GM12864 (cell line): Measurements from ENCODE around the gene PYROXD2.

Experiments used
- DNase-seq: peaks from one replicate; pipeline ENCODE4 v3.0.0-alpha.2; 2011; ENCODE audit warnings: low read depth
- H3K4me3 ChIP-seq: 2 replicates; pipeline ENCODE4 v1.5.1; 2011; ENCODE audit warnings: mild to moderate bottlenecking, low read depth, low read length, control low read depth
- TF ChIP-seq, protein P1 (sequence below): IDR thresholded peaks from 2 replicates; pipeline ENCODE4 v1.5.1; 2011; ENCODE audit warnings: low read depth, mild to moderate bottlenecking, moderate library complexity, low read length, control low read depth, inconsistent platforms; ENCODE audit errors: missing control alignments

Gene PYROXD2

GRCh38 chr10:98420786-98421185 lies 5.8 kb upstream of the PYROXD2 start:
- DNase-seq = no peak
- TF ChIP-seq, protein P1, sequence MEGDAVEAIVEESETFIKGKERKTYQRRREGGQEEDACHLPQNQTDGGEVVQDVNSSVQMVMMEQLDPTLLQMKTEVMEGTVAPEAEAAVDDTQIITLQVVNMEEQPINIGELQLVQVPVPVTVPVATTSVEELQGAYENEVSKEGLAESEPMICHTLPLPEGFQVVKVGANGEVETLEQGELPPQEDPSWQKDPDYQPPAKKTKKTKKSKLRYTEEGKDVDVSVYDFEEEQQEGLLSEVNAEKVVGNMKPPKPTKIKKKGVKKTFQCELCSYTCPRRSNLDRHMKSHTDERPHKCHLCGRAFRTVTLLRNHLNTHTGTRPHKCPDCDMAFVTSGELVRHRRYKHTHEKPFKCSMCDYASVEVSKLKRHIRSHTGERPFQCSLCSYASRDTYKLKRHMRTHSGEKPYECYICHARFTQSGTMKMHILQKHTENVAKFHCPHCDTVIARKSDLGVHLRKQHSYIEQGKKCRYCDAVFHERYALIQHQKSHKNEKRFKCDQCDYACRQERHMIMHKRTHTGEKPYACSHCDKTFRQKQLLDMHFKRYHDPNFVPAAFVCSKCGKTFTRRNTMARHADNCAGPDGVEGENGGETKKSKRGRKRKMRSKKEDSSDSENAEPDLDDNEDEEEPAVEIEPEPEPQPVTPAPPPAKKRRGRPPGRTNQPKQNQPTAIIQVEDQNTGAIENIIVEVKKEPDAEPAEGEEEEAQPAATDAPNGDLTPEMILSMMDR = no peak
- no peak overlapping the region for H3K4me3 ChIP-seq

DNA sequence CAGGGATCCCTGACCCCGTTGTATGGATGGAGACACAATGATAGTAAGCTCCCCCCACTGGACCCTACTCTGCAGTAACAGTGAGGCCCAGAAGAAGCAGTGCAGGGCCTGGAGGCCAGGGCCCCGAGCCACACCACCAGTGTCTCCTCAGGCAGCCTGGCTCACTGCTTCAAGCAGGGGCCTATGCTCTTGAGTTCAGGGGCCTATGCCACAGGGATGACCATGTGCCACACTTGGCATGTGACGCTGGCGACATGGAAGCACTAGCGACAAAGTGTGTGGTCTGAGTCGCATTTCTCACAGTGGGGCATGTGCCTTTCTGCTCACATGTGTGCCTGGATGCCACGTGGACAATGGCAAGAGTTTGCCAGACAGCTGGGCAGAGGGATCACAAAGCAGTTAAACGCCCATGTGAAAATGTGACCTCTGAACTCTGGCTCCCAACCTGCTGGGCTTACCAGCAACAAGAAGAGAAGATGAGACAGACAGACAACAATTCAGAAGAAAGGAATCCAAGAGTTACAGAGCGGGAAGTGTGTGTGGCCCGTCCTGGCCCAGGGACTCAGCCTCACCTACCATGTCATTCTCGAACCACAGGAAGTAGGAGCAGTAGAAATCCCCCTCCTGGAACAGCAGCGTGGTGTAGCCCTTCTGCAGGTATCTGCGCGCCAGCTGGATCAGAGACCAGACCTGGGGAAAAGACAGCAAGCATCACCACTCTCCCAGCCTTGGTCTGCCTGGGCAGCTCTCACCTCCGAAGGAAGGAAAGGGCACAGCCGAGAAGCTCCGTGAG lies 4.7 kb upstream of the PYROXD2 start:
- no peak for DNase-seq
- H3K4me3 ChIP-seq = no peak overlapping the region
- TF ChIP-seq, protein P1 = no peak

DNA sequence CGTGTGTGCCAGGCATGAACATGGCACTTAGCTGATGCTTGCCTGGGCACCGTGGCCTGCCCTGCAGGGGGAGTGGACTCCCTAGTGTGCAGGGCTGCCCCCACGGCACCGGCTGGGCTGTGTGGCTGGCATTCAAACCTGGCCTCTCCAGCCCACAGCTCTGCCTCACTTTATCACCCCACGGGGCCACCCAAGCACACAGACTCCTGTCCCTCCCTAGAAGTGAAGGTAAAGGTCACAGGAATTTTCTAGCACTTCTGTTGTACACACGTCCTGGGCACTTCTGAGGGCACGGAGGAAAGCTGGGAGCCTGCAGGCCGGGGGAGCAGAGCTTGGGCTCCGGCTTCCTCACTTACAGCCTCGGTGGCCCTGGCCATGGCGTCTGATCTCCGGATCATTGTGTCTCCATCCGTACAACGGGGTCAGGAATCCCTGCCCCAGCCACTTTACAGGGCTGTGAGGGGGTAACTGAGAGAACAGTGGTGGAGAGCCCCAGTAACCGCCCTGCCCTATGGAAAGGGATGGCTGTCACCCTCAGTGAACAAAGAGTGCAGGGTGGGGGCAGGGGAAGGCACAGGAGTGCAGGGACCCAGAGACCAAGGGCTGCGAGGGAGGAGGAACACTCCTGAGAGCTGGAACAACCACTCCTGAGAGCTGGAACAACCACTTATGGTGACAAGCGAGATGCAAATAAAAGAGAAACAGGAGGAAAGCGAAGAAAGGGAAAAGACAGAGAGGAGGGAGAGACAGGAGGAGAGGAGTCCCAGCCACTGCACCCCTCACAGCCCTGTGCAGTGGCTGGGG lies 3.9 kb upstream of the PYROXD2 start:
- no peak for DNase-seq
- TF ChIP-seq, protein P1 = no peak

GRCh38 chr10:98417973-98418664 lies 3.1 kb upstream of the PYROXD2 start:
- DNase-seq = no peak
- no peak overlapping the region for H3K4me3 ChIP-seq
- TF ChIP-seq, protein P1 = no peak

More for the DNA sequence above, 3.9 kb upstream of the PYROXD2 start:
- H3K4me3 ChIP-seq = no peak overlapping the region

- TF ChIP-seq, protein P1 = no peak
- no peak for DNase-seq
- H3K4me3 ChIP-seq = no peak overlapping the region
Observed at GRCh38 chr10:98417481-98417959, 2.5 kb upstream of the PYROXD2 start.

DNA sequence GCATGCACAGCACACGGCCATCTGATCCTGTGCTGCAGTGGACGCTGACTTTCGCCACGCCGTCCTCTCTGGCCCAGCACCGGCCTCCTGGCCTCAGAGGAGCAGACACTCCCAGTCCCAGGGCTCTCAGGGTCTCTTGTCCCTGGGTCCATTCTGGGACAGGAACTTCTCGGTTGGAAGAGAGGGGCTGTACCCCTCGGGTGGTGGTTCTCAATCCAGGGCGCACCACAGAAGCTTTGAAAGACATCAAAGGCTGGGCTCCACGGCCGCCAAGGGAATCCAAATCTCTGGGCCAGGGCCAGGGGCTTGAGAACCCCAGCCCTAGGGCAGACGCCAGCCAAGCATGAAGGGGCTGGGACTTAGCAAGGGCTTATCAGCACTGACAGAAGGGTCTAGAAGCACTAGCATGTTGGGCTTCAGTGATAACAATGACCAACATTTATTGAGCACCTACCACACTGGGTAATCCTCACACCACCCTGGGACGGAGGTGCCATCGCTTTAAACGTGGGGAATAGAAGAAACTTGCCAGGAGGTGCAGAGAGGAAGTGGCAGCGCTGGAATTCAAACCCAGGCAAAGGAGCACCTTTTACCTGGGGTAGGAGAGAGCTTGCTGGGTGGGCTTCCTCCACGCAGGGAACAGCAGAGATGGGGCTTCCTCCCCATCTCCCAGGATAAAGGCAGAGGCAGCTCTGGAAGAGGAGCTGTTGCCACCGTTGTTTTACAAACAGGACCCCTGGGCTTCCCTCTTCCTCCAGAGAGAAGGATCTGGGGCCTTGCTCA lies 1.8 kb upstream of the PYROXD2 start:
- H3K4me3 ChIP-seq = no peak overlapping the region
- no peak for DNase-seq
- TF ChIP-seq, protein P1 = no peak
